Fibroblast of lung (primary cell): ENCODE data around the gene KRTDAP.

Source experiments
- EZH2 ChIP-seq: IDR thresholded peaks from 2 replicates; pipeline ENCODE4 v1.5.1; 2012; ENCODE audit warnings: low read length, control low read depth, mild to moderate bottlenecking; ENCODE audit errors: missing control alignments
- TF ChIP-seq, protein P1 (sequence below), 2 donors: IDR thresholded peaks in 1 of 2; conservative IDR thresholded peaks in 1 of 2; 1 replicate in 1 of 2; 2 replicates in 1 of 2; pipeline ENCODE4 v1.5.1; 2011 to 2012; ENCODE audit warnings: low read length in 2 of 2, control low read depth in 1 of 2, inconsistent platforms in 1 of 2, low read depth in 1 of 2, mild to moderate bottlenecking in 1 of 2

GRCh38 chr19:35514282-35514809 lies 24.1 kb upstream of the KRTDAP start:
- TF ChIP-seq, protein P1, sequence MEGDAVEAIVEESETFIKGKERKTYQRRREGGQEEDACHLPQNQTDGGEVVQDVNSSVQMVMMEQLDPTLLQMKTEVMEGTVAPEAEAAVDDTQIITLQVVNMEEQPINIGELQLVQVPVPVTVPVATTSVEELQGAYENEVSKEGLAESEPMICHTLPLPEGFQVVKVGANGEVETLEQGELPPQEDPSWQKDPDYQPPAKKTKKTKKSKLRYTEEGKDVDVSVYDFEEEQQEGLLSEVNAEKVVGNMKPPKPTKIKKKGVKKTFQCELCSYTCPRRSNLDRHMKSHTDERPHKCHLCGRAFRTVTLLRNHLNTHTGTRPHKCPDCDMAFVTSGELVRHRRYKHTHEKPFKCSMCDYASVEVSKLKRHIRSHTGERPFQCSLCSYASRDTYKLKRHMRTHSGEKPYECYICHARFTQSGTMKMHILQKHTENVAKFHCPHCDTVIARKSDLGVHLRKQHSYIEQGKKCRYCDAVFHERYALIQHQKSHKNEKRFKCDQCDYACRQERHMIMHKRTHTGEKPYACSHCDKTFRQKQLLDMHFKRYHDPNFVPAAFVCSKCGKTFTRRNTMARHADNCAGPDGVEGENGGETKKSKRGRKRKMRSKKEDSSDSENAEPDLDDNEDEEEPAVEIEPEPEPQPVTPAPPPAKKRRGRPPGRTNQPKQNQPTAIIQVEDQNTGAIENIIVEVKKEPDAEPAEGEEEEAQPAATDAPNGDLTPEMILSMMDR (conservative IDR thresholded peaks at IDR 0.05 in 1 of 2, IDR thresholded peaks at IDR 0.05 in 1 of 2; ENCODE audit: low read depth in 1 of 2, low read length in 2 of 2), result no peak
- TF ChIP-seq EZH2, result no peak
